HepG2 (cell line): ENCODE measurements around the gene DIAPH1. TPM values are rescaled to one million over a fixed set of nuclear protein-coding genes. Genes with fewer than 3 reads are reported as not detected.

ENCODE experiments used
- CBX5 ChIP-seq: sonication (generic); formaldehyde crosslinking; IDR thresholded peaks from 2 replicates; pipeline ENCODE4 v1.4.0; 2020; ENCODE audit warnings: missing genetic modification reagents, borderline replicate concordance
- GATAD2A ChIP-seq: IDR thresholded peaks from 2 replicates; pipeline ENCODE4 v1.6.1; 2016
- HCFC1 ChIP-seq: fragments of 150-350 bp; IDR thresholded peaks from 2 replicates; pipeline ENCODE4 v1.6.1; 2014; ENCODE audit warnings: low read depth, low read length
- HOXA3 ChIP-seq: sonication (generic); formaldehyde crosslinking; IDR thresholded peaks from 2 replicates; pipeline ENCODE4 v1.5.0; 2020; ENCODE audit warnings: missing genetic modification reagents
- KAT8 ChIP-seq: IDR thresholded peaks from 2 replicates; pipeline ENCODE4 v1.6.1; 2016; ENCODE audit warnings: missing genetic modification reagents, missing compliant biosample characterization
- NCOA1 ChIP-seq: sonication (generic); formaldehyde crosslinking; IDR thresholded peaks from 2 replicates; pipeline ENCODE4 v1.9.0; 2021; ENCODE audit warnings: missing genetic modification reagents
- RAD21 ChIP-seq: fragments of 450-650 bp; formaldehyde crosslinking; IDR thresholded peaks from 2 replicates; pipeline ENCODE4 v1.5.0; 2020; ENCODE audit warnings: mild to moderate bottlenecking
- SMC3 ChIP-seq: IDR thresholded peaks from 2 replicates; pipeline ENCODE4 v1.6.1; 2011; ENCODE audit warnings: low read length, improper control_type of control experiment
- SP2 ChIP-seq: sonication (generic); formaldehyde crosslinking; IDR thresholded peaks from 2 replicates; pipeline ENCODE4 v1.5.1; 2020; ENCODE audit warnings: mild to moderate bottlenecking, missing genetic modification reagents
- ZFP90 ChIP-seq: sonication (generic); formaldehyde crosslinking; IDR thresholded peaks from 2 replicates; pipeline ENCODE4 v1.8.0; 2022; ENCODE audit warnings: missing genetic modification reagents, mild to moderate bottlenecking, inconsistent platforms, borderline replicate concordance
- ZNF136 ChIP-seq: sonication (generic); formaldehyde crosslinking; IDR thresholded peaks from 2 replicates; pipeline ENCODE4 v1.8.1; 2022; ENCODE audit warnings: low read depth, mild to moderate bottlenecking, moderate library complexity, missing genetic modification reagents
- ZNF652 ChIP-seq: IDR thresholded peaks from 2 replicates; pipeline ENCODE4 v1.6.1; 2016; ENCODE audit warnings: low read depth, borderline replicate concordance
- polyA plus RNA-seq, 8 experiments: library from polyadenylated mRNA; depleted of rRNA in 3 of 8; stranded (reverse) in 7 of 8; unstranded in 1 of 8; fragments of >200 nt; fragmentation: Illumina TruSeq in 4 of 8; extraction: Trizol in 4 of 8; gene quantifications; 2 replicates each; pipeline versions ENCODE4 v1.2.1 to v1.2.3, GENCODE V29; 2011 to 2016; ENCODE audit warnings: low read depth in 4 of 8, missing spikeins in 1 of 8, mixed read lengths in 1 of 8; ENCODE audit not compliant: insufficient read depth in 1 of 8
- total RNA-seq, 5 experiments: library from RNA; depleted of rRNA; stranded (reverse); fragments of >200 nt; fragmentation: Illumina TruSeq; extraction: Trizol; gene quantifications; 2 replicates each; pipeline ENCODE4 v1.2.3, GENCODE V29; 2016; ENCODE audit warnings: low read depth in 1 of 5
- TF ChIP-seq, protein P1 (sequence below): IDR thresholded peaks from 2 replicates; pipeline ENCODE4 v1.6.1; 2012; ENCODE audit warnings: low read length, improper control_type of control experiment
- TF ChIP-seq, protein P2 (sequence below): sonication (generic); formaldehyde crosslinking; IDR thresholded peaks from 2 replicates; pipeline ENCODE4 v1.4.0; 2020; ENCODE audit warnings: missing genetic modification reagents
- TF ChIP-seq, protein P3 (sequence below): sonication (generic); formaldehyde crosslinking; IDR thresholded peaks from 2 replicates; pipeline ENCODE4 v1.4.0; 2020; ENCODE audit warnings: missing genetic modification reagents
- TF ChIP-seq, protein P4 (sequence below): sonication (generic); formaldehyde crosslinking; IDR thresholded peaks from 2 replicates; pipeline ENCODE4 v1.4.0; 2020; ENCODE audit warnings: mild to moderate bottlenecking, missing genetic modification reagents

Gene DIAPH1
- total and polyA plus RNA-seq, 2 of the 13 experiments (the other 11 are each of a cell fraction or from before 2014, with no cell fraction given) = 25.1 to 33.9 TPM

DNA sequence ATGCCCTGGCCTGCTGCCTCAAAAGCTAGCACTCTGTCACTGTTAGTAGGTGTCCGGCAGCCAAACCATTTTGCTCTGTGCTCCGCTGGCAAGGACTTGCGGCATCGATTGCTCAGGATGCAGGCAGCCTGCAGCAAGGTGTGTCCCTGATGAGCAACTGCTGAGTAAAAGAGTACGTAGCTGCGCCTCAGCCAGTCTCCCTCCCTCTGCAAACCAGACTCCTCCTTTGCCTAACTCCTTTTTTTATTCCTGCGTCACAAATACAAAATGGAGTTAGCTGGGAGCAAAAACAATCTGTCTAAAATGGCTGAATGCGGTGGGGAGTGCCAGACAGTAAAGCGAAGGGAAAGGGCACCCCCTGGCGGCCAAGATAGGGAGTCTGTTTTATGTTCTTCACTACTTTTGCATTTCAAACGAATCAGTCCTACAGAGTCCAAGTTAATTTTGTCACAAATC is 61.1 kb downstream of the DIAPH1 start (continued):
- peak; percentile 93 for TF ChIP-seq SMC3
- TF ChIP-seq NCOA1 (CRISPR knock-in tag) = no peak
- TF ChIP-seq HCFC1 = no peak
- peak; percentile 73 for TF ChIP-seq RAD21 (CRISPR knock-in tag)
- 0 out of 2 replicates have a peak, but pooled peaks have one; percentile 23 for TF ChIP-seq CBX5 (CRISPR knock-in tag)
- TF ChIP-seq SP2 (CRISPR knock-in tag) = no peak
- TF ChIP-seq ZNF136 (CRISPR knock-in tag) = no peak
- TF ChIP-seq, protein P1, sequence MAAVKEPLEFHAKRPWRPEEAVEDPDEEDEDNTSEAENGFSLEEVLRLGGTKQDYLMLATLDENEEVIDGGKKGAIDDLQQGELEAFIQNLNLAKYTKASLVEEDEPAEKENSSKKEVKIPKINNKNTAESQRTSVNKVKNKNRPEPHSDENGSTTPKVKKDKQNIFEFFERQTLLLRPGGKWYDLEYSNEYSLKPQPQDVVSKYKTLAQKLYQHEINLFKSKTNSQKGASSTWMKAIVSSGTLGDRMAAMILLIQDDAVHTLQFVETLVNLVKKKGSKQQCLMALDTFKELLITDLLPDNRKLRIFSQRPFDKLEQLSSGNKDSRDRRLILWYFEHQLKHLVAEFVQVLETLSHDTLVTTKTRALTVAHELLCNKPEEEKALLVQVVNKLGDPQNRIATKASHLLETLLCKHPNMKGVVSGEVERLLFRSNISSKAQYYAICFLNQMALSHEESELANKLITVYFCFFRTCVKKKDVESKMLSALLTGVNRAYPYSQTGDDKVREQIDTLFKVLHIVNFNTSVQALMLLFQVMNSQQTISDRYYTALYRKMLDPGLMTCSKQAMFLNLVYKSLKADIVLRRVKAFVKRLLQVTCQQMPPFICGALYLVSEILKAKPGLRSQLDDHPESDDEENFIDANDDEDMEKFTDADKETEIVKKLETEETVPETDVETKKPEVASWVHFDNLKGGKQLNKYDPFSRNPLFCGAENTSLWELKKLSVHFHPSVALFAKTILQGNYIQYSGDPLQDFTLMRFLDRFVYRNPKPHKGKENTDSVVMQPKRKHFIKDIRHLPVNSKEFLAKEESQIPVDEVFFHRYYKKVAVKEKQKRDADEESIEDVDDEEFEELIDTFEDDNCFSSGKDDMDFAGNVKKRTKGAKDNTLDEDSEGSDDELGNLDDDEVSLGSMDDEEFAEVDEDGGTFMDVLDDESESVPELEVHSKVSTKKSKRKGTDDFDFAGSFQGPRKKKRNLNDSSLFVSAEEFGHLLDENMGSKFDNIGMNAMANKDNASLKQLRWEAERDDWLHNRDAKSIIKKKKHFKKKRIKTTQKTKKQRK = no peak
- TF ChIP-seq GATAD2A = 0 out of 2 replicates have a peak, but pooled peaks have one; percentile 15
- peak; percentile 85 for TF ChIP-seq KAT8 (CRISPR knock-in tag)
- TF ChIP-seq, protein P2, sequence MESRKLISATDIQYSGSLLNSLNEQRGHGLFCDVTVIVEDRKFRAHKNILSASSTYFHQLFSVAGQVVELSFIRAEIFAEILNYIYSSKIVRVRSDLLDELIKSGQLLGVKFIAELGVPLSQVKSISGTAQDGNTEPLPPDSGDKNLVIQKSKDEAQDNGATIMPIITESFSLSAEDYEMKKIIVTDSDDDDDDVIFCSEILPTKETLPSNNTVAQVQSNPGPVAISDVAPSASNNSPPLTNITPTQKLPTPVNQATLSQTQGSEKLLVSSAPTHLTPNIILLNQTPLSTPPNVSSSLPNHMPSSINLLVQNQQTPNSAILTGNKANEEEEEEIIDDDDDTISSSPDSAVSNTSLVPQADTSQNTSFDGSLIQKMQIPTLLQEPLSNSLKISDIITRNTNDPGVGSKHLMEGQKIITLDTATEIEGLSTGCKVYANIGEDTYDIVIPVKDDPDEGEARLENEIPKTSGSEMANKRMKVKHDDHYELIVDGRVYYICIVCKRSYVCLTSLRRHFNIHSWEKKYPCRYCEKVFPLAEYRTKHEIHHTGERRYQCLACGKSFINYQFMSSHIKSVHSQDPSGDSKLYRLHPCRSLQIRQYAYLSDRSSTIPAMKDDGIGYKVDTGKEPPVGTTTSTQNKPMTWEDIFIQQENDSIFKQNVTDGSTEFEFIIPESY (CRISPR knock-in tag) = peak; percentile 60; the same call in 1 of the 2 replicates
- TF ChIP-seq ZNF652 (CRISPR knock-in tag) = no peak
- peak; percentile 75 for TF ChIP-seq HOXA3 (CRISPR knock-in tag)
- TF ChIP-seq, protein P3, sequence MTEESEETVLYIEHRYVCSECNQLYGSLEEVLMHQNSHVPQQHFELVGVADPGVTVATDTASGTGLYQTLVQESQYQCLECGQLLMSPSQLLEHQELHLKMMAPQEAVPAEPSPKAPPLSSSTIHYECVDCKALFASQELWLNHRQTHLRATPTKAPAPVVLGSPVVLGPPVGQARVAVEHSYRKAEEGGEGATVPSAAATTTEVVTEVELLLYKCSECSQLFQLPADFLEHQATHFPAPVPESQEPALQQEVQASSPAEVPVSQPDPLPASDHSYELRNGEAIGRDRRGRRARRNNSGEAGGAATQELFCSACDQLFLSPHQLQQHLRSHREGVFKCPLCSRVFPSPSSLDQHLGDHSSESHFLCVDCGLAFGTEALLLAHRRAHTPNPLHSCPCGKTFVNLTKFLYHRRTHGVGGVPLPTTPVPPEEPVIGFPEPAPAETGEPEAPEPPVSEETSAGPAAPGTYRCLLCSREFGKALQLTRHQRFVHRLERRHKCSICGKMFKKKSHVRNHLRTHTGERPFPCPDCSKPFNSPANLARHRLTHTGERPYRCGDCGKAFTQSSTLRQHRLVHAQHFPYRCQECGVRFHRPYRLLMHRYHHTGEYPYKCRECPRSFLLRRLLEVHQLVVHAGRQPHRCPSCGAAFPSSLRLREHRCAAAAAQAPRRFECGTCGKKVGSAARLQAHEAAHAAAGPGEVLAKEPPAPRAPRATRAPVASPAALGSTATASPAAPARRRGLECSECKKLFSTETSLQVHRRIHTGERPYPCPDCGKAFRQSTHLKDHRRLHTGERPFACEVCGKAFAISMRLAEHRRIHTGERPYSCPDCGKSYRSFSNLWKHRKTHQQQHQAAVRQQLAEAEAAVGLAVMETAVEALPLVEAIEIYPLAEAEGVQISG = 0 out of 2 replicates have a peak, but pooled peaks have one; percentile 29
- no peak for TF ChIP-seq ZFP90 (CRISPR knock-in tag)
- TF ChIP-seq, protein P4, sequence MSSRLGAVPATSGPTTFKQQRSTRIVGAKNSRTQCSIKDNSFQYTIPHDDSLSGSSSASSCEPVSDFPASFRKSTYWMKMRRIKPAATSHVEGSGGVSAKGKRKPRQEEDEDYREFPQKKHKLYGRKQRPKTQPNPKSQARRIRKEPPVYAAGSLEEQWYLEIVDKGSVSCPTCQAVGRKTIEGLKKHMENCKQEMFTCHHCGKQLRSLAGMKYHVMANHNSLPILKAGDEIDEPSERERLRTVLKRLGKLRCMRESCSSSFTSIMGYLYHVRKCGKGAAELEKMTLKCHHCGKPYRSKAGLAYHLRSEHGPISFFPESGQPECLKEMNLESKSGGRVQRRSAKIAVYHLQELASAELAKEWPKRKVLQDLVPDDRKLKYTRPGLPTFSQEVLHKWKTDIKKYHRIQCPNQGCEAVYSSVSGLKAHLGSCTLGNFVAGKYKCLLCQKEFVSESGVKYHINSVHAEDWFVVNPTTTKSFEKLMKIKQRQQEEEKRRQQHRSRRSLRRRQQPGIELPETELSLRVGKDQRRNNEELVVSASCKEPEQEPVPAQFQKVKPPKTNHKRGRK = no peak
